GM21576 (cell line): ENCODE results near the gene LRRC59.

ENCODE experiments used
- ATAC-seq: cut with Tn5 transposase; IDR thresholded peaks from one replicate; pipeline ENCODE4 v1.9.1; 2021; ENCODE audit warnings: mild to moderate bottlenecking, moderate library complexity; ENCODE audit not compliant: unreplicated experiment

The LRRC59 gene

DNA sequence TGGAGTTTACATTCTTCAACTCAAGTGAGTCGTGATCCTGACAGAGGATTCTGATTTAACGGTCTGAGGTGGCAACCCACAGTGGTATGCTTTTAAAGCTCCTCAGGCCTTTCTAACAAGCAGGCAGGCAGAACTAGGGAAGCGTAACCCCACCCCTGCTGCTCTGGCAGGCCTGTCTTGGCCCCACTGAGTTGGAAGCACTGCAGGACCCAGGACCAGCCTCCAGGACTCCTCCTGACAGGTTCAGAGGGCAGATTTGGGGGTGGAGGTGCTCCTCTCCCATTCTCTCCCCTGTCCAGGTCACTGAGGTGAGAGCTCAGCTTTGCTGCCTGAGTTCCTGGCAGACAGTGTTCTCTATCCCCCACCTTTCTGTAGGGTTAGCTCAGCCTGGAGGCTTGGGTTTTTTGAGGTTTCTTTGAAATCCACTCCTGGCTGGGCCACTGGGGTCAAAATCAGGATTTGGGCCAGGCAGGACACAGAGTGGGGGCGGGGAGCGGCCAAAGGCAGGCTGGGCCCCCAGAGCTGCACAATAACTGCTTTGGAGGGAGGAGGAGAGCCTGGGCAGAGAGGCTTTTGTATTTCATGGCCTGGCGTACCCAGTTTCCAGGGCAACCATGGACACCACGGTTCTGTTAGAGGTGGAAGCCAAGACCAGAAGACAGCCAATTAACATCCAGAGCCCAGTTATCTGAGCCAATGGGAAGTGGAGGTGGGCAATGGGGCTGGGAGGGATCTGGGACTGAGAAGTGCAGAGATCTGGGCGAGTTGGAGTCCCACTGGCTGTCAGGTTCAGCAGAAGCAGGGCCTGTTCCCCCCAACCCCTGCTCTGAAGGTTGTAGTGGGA, 33.9 kb downstream of the LRRC59 start:
- no peak for ATAC-seq

DNA sequence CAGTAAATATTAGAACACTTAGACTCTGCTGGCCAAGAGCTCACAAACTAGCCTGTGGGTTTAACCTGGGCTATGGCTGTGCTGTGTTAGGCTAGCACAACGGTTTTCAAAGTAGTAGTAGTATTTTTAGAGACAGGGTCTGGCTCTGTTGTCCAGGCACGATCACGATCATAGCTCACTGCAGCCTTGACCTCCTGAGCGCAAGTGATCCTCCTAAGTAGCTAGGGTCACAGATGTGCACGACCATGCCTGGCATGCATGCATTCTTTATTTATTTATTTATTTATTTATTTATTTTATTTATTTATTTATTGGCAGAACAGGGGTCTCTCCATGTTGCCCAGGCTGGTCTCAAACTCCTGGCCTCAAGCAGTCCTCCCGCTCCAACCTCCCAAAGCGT, 34.7 kb downstream of the LRRC59 start:
- no peak for ATAC-seq

DNA sequence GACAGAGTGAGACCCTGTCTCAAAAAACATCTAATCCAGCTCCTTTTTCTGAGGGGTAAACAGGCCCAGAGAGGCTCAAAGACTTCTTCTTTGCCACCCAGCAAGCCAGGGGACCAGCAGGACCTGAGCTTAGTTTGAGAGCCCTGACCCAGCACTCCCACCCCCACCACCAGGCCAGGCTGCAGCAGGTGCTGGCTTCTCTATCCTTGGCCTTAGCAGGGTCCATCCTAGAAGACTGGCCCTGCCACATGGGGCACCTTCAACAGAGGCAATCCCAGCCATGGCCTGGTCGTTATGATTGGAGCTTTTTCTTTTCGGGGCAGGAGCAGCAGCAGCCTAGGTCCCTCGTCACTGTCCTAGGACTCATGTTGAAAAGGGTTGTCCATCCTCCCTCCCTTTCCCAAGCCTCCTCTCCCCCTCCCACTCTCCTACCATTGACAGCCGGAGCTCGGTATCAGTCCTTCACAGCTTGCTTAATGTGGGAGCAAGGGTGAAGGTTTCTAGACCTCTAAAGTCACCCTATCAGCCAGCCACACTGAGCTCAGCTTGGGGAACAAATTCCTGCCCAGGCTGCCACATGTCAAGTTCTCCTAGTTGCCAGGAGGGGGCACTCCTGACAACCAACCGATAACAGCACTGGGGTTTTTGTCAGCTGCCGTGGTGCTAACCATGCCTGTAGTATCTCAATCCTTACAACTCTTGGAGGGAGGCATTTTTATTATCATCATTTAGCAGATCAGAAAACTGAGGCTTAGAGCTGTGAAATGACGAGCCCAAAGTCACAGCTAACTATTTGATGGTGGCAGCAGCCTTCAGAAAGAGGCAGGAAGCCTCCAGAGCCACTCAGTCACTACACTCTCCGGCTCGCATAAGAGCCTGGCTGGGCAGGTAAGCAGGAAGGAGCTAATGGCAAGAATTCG, 35.5 kb downstream of the LRRC59 start:
- ATAC-seq: no peak

DNA sequence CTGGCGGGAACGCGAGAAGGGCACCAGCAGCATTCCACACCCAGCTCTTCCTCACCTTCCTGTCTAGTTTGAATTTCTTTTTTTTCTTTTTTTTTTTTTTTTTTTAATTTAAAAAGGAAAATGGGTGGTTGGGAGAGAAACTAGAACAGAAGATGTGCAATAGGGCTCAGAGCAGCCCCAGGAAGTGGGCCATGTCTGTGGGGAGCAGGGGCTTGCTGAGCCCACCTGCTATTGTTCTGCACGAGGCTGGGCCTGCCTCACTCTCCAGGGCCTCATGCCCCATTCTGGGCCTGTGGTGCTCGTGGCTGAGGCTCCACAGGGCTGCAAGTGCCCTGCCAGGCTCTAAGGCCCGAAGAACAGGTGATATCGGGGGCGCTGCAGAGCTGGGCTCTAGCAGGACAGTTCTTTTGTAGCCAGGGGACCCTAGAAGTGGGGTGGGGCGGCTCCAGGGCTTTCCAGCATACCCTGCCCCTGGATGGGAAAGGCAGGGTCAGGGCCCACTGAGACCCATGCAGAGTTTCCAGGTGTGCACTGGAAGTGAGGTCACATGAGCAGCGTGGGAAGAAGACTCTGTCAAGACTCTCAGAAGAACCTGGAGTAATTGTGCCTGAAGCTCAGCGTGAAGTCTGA, 36.7 kb downstream of the LRRC59 start:
- ATAC-seq: no peak

DNA sequence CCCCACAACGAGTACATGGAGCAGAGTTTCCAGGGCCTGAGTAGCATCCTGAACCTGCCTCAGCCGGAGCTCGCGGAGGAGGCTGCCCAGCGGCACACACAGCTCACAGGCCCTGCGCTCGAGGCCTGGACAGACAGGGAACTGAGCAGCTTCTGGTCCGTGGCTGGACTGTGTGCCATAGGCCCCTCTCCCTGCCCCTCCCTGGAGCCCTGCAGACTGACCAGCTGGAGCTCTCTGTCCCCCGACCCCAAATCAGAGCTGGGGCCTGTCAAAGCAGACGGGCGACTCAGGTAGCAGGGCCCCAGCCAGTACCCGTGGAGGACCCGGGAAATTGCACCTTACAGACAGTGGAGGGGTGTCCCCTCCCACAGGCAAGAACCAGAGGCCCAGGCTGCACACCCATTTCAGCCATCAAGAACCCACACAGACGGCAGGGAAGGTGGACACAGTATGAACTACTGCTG, 37.3 kb downstream of the LRRC59 start:
- ATAC-seq: no peak

DNA sequence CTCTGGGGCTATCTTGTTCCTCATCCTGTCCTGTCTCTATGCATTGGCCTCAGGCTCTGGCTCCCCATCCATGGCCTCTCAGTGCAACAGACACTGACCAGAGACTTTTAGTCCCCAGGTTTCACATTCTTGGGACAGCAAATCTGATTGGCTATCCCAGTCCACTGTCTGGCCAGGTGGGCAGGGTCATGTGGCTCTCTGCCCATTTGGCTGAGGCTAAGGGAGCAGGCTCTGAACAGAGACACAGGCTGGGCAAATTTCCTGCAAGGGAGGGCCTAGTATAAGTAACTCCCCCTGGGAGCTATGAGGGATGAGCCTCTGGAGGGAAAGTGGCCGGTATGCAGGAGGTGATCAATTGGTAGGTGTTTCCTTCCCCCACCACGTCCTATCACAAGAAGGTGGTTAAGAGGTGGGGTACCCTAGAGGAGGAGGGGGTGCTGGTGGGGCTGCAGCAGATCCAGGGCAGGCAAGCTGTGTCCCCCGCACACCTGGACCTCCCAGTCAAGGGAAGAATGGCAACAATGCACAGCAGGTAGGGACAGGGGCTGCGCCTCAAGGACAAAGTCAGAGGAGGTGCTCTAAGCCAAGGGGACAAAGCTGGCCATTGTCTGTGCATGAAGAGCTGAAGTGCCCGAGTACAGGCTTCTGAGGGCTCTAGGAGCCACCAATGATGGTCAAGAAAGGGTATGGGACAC, 38.2 kb downstream of the LRRC59 start:
- no peak for ATAC-seq

DNA sequence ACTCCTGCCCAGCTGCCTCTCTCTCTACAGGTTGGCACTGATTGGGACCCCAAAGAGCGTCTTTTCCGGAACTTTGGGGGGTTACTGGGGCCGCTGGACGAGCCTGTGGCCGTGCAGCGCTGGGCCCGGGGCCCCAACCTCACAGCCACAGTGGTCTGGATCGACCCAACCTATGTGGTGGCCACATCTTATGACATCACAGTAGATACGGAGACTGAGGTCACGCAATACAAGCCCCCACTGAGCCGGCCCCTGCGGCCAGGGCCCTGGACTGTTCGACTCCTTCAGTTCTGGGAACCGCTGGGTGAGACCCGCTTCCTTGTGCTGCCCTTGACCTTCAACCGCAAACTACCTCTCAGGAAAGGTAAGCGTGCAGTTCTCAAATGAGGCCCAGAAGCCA, 39.1 kb downstream of the LRRC59 start:
- ATAC-seq: no peak

DNA sequence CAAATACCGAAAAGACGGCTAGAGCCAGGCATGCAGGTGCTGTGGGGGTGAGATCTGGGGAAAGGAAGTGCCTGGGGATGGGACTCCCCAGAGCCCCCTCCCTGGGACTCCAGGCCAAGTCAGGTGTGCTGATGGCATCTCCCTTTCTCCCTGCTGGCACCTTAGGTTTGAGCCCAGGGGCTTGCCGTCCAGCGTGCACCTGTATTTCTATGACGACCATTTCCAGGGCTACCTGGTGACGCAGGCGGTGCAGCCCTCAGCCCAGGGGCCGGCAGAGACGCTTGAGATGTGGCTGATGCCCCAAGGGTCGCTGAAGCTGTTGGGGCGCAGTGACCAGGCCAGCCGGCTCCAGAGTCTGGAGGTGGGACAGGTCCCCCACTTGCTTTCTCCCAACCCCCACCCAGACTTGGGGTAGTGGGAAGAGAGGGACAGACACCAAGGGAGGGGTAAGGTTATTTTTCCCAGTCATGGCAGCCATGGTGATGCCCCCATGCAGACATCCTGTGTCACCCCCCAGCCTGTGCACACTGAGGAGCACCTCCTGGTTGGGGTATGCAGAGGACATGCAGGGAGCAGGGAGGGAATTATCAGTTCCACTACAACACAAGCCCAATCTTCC, 40.3 kb downstream of the LRRC59 start:
- ATAC-seq: no peak

DNA sequence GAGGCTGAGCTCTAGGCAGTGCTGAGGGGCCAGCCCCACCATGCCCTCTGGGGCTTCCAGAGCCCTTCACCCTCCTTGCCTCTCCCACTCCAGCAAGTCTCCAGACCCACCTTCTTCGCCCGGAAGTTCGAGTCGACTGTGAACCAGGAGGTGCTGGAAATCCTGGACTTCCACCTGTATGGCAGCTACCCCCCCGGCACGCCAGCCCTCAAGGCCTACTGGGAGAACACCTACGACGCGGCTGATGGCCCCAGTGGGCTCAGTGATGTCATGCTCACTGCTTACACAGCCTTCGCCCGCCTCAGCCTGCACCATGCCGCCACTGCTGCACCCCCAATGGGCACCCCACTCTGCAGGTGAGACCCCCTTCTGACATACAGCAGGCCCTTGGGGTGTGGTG, 40.9 kb downstream of the LRRC59 start:
- ATAC-seq: no peak

DNA sequence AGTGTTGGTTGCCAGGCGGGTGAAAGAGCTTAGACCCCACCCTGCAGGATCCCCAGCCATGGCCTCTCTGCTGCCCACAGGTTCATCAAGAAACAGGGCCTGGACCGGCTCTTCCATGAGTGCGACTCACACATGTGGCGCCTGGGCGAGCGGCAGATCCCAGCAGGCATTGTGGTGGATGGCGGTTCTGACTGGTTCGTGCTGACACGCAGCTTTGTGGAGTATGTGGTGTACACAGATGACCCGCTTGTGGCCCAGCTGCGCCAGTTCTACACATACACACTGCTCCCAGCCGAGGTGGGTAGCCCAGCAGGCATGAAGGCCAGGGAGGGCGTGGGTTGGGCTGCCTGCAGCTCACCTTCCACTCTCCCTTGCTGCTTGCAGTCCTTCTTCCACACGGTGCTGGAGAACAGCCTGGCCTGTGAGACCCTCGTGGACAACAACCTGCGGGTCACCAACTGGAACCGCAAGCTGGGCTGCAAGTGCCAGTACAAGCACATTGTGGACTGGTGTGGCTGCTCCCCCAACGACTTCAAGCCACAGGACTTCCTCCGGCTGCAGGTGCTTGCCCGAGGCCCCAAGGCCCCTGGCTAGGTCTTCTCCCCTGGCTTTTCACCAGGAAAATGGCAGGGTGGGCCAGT, 41.5 kb downstream of the LRRC59 start:
- ATAC-seq: no peak

DNA sequence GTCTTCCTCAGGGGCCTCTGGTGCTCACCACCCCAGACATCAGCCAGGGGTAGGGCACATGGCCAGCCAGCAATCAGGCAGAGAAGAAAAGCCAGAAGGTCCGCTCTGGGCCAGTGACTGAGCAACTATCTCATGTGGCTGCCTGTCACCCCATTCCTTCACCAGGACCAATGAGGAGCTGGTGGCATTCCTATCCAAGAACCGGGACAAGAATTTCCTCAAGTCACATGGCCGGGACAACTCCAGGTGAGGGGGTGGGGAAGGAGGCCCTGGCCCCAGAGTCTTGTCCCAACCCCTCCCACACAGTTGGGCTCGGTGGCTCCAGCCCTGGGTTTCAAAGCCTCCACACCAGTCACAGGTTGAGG, 42.0 kb downstream of the LRRC59 start:
- no peak for ATAC-seq

DNA sequence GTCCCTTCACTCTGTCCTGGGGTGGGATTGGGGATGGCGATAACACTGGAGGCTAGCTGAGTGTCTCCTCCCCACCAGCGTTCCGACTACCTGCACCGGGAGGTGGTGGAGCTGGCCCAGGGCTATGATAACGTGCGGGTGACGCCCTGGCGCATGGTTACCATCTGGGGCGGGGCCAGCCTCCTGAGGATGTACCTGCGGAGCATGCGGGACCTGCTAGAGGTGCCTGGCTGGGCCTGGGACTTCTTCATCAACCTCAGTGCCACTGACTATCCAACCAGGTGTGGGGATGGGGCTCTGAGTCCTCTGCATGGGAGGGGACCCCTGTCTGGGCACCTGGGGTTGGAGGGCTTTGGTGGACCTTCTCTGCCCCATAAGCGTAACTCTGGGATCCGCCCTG, 42.5 kb downstream of the LRRC59 start:
- no peak for ATAC-seq

DNA sequence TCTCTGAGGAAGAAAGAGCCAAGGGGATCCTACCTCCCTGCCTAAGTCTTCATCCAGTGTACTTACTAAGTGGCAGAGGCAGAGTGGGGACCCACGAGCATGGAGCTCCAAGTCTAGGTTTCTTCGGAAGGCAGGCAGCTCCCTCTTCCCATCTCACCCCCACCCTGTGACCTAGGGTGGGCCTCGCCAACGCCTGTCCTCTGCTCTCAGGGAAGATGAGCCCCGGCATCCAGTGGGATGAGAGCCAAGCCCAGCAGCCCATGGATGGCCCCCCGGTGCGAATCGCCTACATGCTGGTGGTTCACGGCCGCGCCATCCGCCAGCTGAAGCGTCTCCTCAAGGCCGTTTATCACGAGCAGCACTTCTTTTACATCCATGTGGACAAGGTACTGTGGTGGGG, 43.1 kb downstream of the LRRC59 start:
- ATAC-seq: no peak

DNA sequence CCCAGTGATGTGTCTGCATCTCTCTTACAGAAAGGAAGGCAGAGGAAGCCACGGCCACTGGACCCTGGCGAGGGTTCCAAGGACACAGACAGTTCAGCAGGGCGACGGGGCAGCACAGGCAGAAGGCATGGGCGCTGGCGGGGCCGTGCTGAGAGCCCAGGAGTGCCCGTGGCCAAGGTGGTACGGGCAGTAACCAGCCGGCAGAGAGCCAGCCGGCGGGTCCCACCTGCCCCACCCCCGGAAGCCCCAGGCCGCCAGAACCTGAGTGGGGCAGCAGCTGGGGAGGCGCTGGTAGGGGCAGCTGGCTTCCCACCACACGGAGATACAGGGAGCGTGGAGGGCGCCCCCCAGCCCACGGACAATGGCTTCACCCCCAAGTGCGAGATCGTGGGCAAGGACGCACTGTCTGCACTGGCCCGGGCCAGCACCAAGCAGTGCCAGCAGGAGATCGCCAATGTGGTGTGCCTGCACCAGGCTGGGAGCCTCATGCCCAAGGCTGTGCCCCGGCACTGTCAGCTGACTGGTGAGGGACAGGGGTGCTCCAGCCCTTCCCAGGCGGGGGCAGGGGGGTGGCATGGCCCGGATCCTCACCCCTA, 43.6 kb downstream of the LRRC59 start:
- ATAC-seq: no peak

DNA sequence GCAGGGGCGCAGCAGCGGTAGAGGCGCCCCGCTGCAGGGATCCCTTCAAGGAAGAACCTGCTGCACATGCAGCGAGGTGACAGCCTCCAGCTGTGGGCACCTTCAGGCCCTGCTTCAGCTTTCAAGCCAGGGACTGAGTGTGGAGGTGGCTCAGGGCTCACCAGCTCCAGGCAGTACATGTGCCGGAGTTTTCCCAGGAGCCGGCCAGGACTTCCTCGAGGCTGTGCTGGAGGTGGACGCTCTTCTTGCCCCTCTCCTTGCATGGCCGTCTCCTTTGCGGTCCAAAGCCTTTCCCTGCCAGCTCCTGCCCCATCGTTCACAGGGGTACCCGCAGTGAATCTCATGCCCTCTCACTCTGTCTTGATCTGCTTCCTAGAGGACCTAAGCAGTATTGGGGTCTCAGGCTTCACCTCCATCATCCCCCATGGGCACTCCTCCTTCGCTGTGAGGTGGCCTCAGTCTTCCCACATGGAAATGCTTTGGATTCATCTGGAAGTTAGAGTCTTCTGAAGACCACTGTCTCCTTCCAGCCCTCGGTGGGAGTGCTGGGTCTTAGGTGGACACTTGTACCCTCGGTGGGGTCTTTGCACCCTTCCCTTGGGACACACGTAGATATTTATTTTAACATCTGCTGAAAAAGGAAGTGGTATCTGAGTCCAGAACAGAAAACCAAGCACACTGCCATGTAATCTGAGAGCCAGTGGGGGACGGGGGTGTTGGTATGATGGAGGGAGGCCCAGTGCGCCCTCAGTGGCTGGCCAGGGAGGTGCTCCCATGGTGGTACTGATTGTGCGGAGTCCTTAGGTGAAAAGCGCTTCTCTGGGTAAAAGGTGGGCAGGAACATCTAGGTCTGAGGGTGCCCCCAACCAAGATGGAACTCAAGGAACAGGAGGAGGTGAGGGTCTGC, 44.4 kb downstream of the LRRC59 start:
- no peak for ATAC-seq

DNA sequence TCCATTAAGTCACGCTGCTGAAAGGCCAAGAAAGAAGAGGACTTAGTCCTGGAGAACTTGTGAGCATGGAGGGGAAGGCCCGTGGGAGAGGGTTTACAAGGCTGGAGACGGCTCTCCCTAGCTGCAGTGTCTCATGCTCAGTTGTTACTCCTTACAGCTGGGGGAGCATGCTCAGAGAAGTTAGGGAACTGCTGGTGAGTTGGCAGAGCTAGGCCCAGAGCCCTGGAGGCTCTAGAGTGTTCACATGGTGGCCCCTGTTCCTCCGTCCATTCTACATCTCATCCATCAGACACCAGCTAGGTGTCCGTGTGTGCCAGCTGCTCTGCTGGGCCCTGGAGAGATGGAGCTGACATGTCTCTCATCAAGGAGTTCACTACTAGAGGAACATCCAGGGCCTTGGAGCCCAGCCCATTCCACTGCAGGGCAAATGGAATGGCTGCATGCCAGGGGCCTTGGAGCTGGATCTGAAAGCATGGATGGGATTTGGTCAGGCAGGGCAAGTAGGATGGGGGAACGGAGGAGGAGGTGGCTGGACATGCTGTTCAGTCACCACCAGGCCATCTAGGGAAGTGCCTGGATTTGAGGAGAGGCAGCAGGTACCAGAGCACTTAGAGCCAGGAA, 45.1 kb downstream of the LRRC59 start:
- no peak for ATAC-seq

DNA sequence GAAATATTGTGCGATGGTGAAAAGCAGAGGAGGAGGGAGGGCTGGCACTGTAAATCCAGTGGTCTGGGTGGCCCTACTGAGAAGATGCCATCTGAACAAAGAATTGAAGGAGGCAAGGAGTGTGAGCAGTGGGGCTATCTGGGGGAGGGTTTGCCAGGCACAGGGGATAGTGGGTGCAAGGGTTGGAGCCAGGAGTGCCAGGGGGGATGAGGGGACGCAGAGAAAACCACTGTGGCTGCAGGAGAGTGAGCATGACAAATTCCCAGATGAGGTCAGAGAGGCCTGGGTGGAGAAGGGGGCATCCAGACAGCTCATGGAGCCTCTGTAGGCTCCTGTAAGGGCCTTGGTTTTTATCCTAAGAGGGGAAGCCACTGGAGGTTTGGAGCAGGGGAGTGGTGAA, 46.6 kb downstream of the LRRC59 start:
- no peak for ATAC-seq

DNA sequence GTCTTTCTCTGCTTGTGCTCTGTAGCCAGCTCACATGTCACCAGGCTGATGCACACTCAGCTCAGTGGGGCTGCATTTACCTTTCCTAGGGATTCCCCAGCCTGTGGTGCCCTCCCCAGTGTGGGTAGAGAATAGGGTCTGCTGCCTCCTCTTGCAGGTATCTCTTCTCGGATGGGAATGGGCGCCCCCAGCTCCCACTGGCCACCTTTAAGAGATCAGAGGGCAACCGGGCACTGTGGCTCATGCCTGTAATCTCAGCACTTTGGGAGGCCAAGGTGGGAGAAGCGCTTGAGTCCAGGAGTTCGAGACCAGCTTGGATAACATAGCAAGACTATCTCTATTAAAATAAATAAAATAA, 48.1 kb downstream of the LRRC59 start:
- no peak for ATAC-seq
